Type B pancreatic cell (in vitro differentiated cells): ENCODE measurements around the gene RBPJL. TPM values are rescaled to one million over a fixed set of nuclear protein-coding genes. Genes with fewer than 3 reads are reported as not detected.

Source experiments
- DNase-seq: peaks from one replicate; pipeline ENCODE4 v3.0.0; 2021; ENCODE audit warnings: mixed read lengths; ENCODE audit not compliant: unreplicated experiment; ENCODE audit errors: extremely low spot score
- H3K27ac Mint-ChIP-seq: 2 replicates; pipeline ENCODE4 v1.8.0; 2021; ENCODE audit warnings: mild to moderate bottlenecking, mixed read lengths
- H3K27me3 Mint-ChIP-seq: 2 replicates; pipeline ENCODE4 v1.8.0; 2021; ENCODE audit warnings: mixed read lengths
- H3K36me3 Mint-ChIP-seq: 2 replicates; pipeline ENCODE4 v1.8.0; 2021; ENCODE audit warnings: mixed read lengths
- H3K4me1 Mint-ChIP-seq: one replicate; pipeline ENCODE4 v1.8.0; 2021; ENCODE audit warnings: mixed read lengths; ENCODE audit not compliant: unreplicated experiment
- H3K4me3 Mint-ChIP-seq: 2 replicates; pipeline ENCODE4 v1.8.0; 2021; ENCODE audit warnings: mild to moderate bottlenecking, mixed read lengths
- H3K9me3 Mint-ChIP-seq: 2 replicates; pipeline ENCODE4 v1.8.0; 2021; ENCODE audit warnings: mixed read lengths
- total RNA-seq: library from RNA; stranded (reverse); gene quantifications from 2 replicates; pipeline ENCODE4 v1.2.1, GENCODE V29; 2021; ENCODE audit warnings: low replicate concordance
- TF ChIP-seq, protein P1 (sequence below): fragments of 200-600 bp; sonication (generic); conservative IDR thresholded peaks from 2 replicates; pipeline ENCODE4 v1.5.0; 2021; ENCODE audit warnings: antibody characterized with exemption, mild to moderate bottlenecking

The RBPJL gene
- total RNA-seq, 1 donor from 2014 or later = not detected

DNA sequence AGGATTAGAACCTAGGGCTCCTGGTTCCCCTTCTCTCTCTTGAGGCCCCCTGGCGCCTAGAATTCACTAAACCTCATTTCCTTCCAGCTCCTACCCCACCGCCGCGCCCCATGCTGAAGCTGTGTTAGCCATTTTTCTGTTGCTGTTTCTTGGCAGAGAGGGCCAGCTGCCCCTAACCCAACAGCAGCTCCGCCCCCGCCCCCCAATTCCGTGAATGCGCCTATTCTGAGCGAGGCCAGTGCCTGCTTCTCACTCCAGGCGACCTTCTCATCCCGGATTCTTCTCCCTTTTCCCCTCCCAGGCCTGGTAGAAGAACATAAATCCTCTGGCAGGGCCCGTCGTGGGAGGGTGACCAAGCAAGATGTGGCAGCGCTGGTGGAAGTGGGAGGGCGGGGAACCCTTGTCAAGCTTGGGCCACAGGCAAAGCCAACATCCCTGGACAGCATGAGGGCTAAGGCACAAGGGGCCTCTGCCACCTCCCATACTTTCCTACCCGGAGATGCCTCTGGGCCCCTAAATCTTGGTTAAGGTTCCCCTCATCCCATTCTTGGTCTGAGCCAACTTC is 518 bp downstream of the RBPJL start:
- no peak for DNase-seq
- peaks cover 33% of the 10 kb centered on the region for H3K27me3 Mint-ChIP-seq
- TF ChIP-seq, protein P1, sequence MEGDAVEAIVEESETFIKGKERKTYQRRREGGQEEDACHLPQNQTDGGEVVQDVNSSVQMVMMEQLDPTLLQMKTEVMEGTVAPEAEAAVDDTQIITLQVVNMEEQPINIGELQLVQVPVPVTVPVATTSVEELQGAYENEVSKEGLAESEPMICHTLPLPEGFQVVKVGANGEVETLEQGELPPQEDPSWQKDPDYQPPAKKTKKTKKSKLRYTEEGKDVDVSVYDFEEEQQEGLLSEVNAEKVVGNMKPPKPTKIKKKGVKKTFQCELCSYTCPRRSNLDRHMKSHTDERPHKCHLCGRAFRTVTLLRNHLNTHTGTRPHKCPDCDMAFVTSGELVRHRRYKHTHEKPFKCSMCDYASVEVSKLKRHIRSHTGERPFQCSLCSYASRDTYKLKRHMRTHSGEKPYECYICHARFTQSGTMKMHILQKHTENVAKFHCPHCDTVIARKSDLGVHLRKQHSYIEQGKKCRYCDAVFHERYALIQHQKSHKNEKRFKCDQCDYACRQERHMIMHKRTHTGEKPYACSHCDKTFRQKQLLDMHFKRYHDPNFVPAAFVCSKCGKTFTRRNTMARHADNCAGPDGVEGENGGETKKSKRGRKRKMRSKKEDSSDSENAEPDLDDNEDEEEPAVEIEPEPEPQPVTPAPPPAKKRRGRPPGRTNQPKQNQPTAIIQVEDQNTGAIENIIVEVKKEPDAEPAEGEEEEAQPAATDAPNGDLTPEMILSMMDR = no peak

DNA sequence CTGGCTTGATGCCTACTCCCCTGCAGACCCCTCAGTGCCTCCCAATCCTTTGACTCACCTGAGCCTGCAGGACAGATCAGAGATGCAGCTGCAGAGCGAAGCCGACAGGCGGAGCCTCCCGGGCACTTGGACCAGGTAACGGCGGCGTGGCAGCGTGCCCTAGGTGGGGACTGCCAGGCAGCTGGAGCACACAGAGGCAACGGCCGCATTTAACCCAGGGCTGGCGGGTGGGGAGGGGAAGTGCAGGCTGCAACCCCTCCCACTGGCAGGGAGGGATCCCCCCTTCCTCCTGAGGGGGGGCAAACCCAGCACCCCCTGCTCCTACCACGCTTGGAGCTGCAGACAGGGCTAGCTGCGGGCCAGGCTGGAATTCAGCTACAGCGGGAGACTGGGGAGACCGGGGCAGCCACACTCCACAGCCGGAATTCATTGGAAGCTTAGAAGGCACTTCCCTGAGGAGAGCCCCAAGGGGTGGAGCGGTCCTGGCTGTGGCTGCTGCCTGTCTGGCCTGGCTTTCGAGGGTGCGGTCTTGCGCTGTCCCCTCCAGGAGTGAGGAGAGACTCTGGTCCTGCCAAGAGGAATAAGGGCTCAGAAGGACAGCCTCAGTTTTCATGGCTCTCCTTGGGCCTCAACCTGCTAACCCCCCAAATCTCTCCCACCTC is 1.6 kb downstream of the RBPJL start, which contains the start of gene MATN4:
Gene MATN4 (minus strand): TSS at position 183 of the 662 bp plus-strand sequence. CDS start 2,717 bp downstream, outside the sequence.
- Mint-ChIP-seq H3K4me1 (peaks cover 6% of the 10 kb centered on the region), H3K36me3 (no peaks in the 10 kb centered on the region), H3K27me3 (peaks cover 32% of the 10 kb centered on the region), H3K9me3 (no peaks in the 10 kb centered on the region), H3K27ac (no peak within 1 kb of the TSS), H3K4me3 (no peak within 1 kb of the TSS)
- TF ChIP-seq, protein P1 = no peak
- DNase-seq = no peak

More for the DNA sequence above, 518 bp downstream of the RBPJL start:
- no peak overlapping the region for H3K27ac Mint-ChIP-seq
- H3K4me3 Mint-ChIP-seq = no peak overlapping the region
- no peaks in the 10 kb centered on the region for H3K9me3 Mint-ChIP-seq
- peaks cover 9% of the 10 kb centered on the region for H3K4me1 Mint-ChIP-seq
- H3K36me3 Mint-ChIP-seq = no peaks in the 10 kb centered on the region

DNA sequence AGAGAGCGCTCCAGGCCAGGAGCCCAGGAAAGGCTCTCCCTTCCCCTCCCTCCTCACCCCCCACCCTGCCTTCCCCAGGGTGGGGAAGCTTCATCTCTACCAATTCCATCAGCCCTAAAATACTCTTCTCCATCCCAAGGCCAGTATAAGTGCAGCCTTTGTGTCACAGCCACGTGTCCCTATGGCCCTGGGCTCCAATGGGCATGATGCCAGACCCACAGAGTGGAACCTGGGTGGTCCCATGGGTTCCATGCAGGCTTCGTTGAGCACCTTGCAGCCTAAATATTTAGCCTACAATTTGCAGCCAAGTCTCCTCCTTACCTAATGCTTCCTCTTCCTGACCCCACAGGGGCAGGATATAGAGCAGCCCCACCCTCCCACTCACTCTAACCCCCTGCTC is 2.4 kb downstream of the RBPJL start:
- Mint-ChIP-seq H3K4me1 (no peaks in the 10 kb centered on the region), H3K27me3 (peaks cover 26% of the 10 kb centered on the region), H3K36me3 (no peaks in the 10 kb centered on the region), H3K4me3 (no peak overlapping the region), H3K27ac (no peak overlapping the region), H3K9me3 (no peaks in the 10 kb centered on the region)
- TF ChIP-seq, protein P1 = no peak
- DNase-seq = no peak

DNA sequence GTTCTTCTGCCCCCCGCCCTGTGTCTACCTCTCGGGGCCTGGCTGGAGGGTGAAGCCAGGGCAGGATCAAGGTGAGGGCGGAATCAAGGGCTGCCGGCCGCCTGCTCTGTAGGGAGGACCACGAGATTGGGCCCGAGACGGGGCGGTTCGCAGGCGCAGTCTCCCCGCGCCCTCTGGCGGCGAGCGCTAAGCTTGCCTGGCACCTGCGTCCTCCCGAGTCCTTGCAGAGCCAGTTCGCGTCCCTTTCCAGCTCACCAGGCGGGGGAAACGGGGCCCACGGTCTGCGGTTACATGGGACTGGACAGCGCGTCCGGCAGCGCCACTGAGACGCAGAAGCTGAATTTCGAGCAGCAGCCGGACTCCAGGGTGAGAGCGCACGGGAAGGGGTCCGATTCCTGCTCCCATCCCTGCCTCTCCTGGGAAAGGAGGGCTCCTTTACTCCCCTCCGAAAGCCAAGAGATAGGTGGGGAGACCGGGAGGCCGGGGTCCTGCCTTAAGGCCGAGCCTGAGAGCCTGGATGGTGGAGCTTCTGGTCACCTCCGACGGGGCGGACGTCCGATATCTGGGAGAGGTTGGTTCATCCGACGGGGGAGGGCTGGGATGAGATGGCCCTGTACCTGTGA is 5.1 kb downstream of the RBPJL start:
- Mint-ChIP-seq H3K4me3 (no peak overlapping the region), H3K9me3 (no peaks in the 10 kb centered on the region), H3K27me3 (peaks cover 19% of the 10 kb centered on the region), H3K4me1 (no peaks in the 10 kb centered on the region), H3K27ac (no peak overlapping the region), H3K36me3 (no peaks in the 10 kb centered on the region)
- peak; percentile 80 for DNase-seq
- TF ChIP-seq, protein P1 = peak; percentile 90

DNA sequence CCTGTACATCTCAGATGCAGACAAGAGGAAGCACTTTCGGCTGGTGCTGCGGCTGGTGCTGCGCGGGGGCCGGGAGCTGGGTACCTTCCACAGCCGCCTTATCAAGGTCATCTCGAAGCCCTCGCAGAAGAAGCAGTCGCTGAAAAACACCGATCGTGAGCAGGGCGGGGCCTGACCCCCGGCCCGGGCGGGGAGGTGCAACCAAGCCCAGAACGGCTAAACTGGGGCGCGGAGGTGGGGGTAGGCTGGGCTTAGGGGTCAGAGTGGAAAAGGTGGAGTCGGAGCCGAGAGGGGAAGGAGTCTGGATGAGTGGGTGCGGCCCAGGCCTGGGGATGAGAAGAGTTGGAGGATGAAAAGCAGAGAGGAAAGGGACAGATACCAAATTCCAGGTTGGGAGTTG is 5.6 kb downstream of the RBPJL start:
- Mint-ChIP-seq H3K9me3 (no peaks in the 10 kb centered on the region), H3K4me3 (no peak overlapping the region)

More for the DNA sequence above, 5.6 kb downstream of the RBPJL start:
- TF ChIP-seq, protein P1 = no peak
- Mint-ChIP-seq H3K27me3 (peaks cover 19% of the 10 kb centered on the region), H3K27ac (no peak overlapping the region), H3K36me3 (no peaks in the 10 kb centered on the region), H3K4me1 (no peaks in the 10 kb centered on the region)
- DNase-seq = no peak
